Erythroblast (primary cell): ENCODE measurements around the gene CXCL1.

ENCODE experiments used
- GATA1 ChIP-seq: IDR thresholded peaks from 2 replicates; pipeline ENCODE4 v1.6.1; 2011; ENCODE audit warnings: low read depth, mild to moderate bottlenecking, control low read depth, low read length, moderate library complexity
- POLR2A ChIP-seq: IDR thresholded peaks from 2 replicates; pipeline ENCODE4 v1.6.1; 2011; ENCODE audit warnings: mild to moderate bottlenecking, low read length

GRCh38 chr4:73912191-73912590 is 43.0 kb downstream of the CXCL1 start:
- TF ChIP-seq POLR2A (no peak), GATA1 (no peak)
